Measurements from ENCODE around the gene CEP76. TPM values are rescaled to one million over a fixed set of nuclear protein-coding genes. Genes with fewer than 3 reads are reported as not detected.

The CEP76 gene
- total and polyA plus RNA-seq, 2 experiments from 2014 or later, result 11.2 to 25.9 TPM

GRCh38 chr18:12651651-12652050 lies 50.9 kb downstream of the CEP76 start:
- ATAC-seq, result peak; percentile 74
- H3K4me2 ChIP-seq, result peak overlapping the region; percentile 4
- H3K27ac ChIP-seq (ENCODE audit: low read depth), result no peak overlapping the region
- peaks cover 57% of the 10 kb centered on the region for H3K79me2 ChIP-seq (replicated peaks; ENCODE audit: insufficient read depth)
- H2AFZ ChIP-seq, result no peak overlapping the region
- 0 out of 2 replicates have a peak overlapping the region, but pooled peaks have one; percentile 1 for H3K4me3 ChIP-seq
- peaks cover 3% of the 10 kb centered on the region; the same call in 1 of the 2 replicates for H3F3A ChIP-seq (replicated peaks; ENCODE audit: low read depth)
- no peaks in the 10 kb centered on the region for H3K36me3 ChIP-seq (ENCODE audit: insufficient read depth)
- peaks cover 31% of the 10 kb centered on the region for H3K4me1 ChIP-seq (ENCODE audit: insufficient read depth)
- TF ChIP-seq REST (IDR thresholded peaks at IDR 0.05; ENCODE audit: unreplicated experiment), result no peak
- no peak for TF ChIP-seq ZNF114 (CRISPR knock-in tag; IDR thresholded peaks at IDR 0.05)
- TF ChIP-seq EZH2 (IDR thresholded peaks at IDR 0.05; ENCODE audit: low read depth, unreplicated experiment), result no peak
- TF ChIP-seq EZH2phosphoT487 (IDR thresholded peaks at IDR 0.05; ENCODE audit: unreplicated experiment), result no peak
- no peak for TF ChIP-seq ETS1 (IDR thresholded peaks at IDR 0.05)
- no peak for TF ChIP-seq CTCF (conservative IDR thresholded peaks at IDR 0.05; ENCODE audit: low read depth in 2 of 2)
- Mint-ChIP-seq H3K4me1 (peaks cover 38% of the 10 kb centered on the region), H3K9me3 (no peaks in the 10 kb centered on the region; the same call in 2 of the 3 replicates), H3K27me3 (ENCODE audit: insufficient read depth, low read depth, poor library complexity) (peaks cover 18% of the 10 kb centered on the region), H3K4me3 (no peak overlapping the region; the same call in 2 of the 3 replicates), H3K27ac (peak overlapping the region; percentile 2; the same call in 1 of the 2 replicates), H3K36me3 (ENCODE audit: low read depth) (no peaks in the 10 kb centered on the region)
- H4K20me1 ChIP-seq (replicated peaks; ENCODE audit: insufficient read depth), result peaks cover 5% of the 10 kb centered on the region; the same call in 1 of the 2 replicates
- H3K27me3 ChIP-seq (ENCODE audit: insufficient read depth), result peaks cover 14% of the 10 kb centered on the region
- no peaks in the 10 kb centered on the region for H3K9me2 ChIP-seq (ENCODE audit: insufficient read depth)
- peak; percentile 48 for DNase-seq (ENCODE audit: low spot score)

- no peak overlapping the region for H3K27ac ChIP-seq (ENCODE audit: low read depth)
- H3K4me2 ChIP-seq, result peak overlapping the region; percentile 30; the same call in 1 of the 2 replicates
- ATAC-seq (peak; percentile 60), DNase-seq (ENCODE audit: low spot score) (peak; percentile 51)
- H3K4me3 Mint-ChIP-seq, result no peak overlapping the region
- no peak overlapping the region for H2AFZ ChIP-seq
- H3K9me3 Mint-ChIP-seq, result no peaks in the 10 kb centered on the region; the same call in 2 of the 3 replicates
- peaks cover 43% of the 10 kb centered on the region for H3K4me1 Mint-ChIP-seq
- peaks cover 37% of the 10 kb centered on the region for H3K79me2 ChIP-seq (replicated peaks; ENCODE audit: insufficient read depth)
- H3K4me3 ChIP-seq, result no peak overlapping the region
- H4K20me1 ChIP-seq (replicated peaks; ENCODE audit: insufficient read depth), result no peaks in the 10 kb centered on the region
- peak overlapping the region; percentile 35; the same call in 1 of the 2 replicates for H3K27ac Mint-ChIP-seq
- H3F3A ChIP-seq (replicated peaks; ENCODE audit: low read depth), result no peaks in the 10 kb centered on the region
- H3K36me3 ChIP-seq (ENCODE audit: insufficient read depth), result no peaks in the 10 kb centered on the region
- no peaks in the 10 kb centered on the region for H3K36me3 Mint-ChIP-seq (ENCODE audit: low read depth)
- H3K27me3 ChIP-seq (ENCODE audit: insufficient read depth), result no peaks in the 10 kb centered on the region
- H3K4me1 ChIP-seq (ENCODE audit: insufficient read depth), result peaks cover 34% of the 10 kb centered on the region
- H3K27me3 Mint-ChIP-seq (ENCODE audit: insufficient read depth, low read depth, poor library complexity), result peaks cover 4% of the 10 kb centered on the region
- no peaks in the 10 kb centered on the region for H3K9me2 ChIP-seq (ENCODE audit: insufficient read depth)
- TF ChIP-seq JUNB (IDR thresholded peaks at IDR 0.05; ENCODE audit: unreplicated experiment), result no peak
- no peak for TF ChIP-seq NANOG (IDR thresholded peaks at IDR 0.05; ENCODE audit: borderline replicate concordance)
- no peak for TF ChIP-seq EZH2 (IDR thresholded peaks at IDR 0.05; ENCODE audit: low read depth, unreplicated experiment)
- no peak for TF ChIP-seq STAT1 (IDR thresholded peaks at IDR 0.05; ENCODE audit: unreplicated experiment)
- no peak for TF ChIP-seq CTCF (conservative IDR thresholded peaks at IDR 0.05; ENCODE audit: low read depth in 2 of 2)
- TF ChIP-seq REST (IDR thresholded peaks at IDR 0.05; ENCODE audit: unreplicated experiment), result no peak
- no peak for TF ChIP-seq ZNF114 (CRISPR knock-in tag; IDR thresholded peaks at IDR 0.05)
- no peak for TF ChIP-seq CREB1 (CRISPR knock-in tag; IDR thresholded peaks at IDR 0.05; ENCODE audit: low read depth)
- TF ChIP-seq ZNF331 (CRISPR knock-in tag; IDR thresholded peaks at IDR 0.05; ENCODE audit: low read depth), result no peak
Observed at GRCh38 chr18:12647773-12648172, 54.8 kb downstream of the CEP76 start.
